ENCODE results near the gene MRPS30. TPM values are rescaled to one million over a fixed set of nuclear protein-coding genes. Genes with fewer than 3 reads are reported as not detected.

The MRPS30 gene
- total and polyA plus RNA-seq, 2 experiments from 2014 or later = 86.1 to 156 TPM

DNA sequence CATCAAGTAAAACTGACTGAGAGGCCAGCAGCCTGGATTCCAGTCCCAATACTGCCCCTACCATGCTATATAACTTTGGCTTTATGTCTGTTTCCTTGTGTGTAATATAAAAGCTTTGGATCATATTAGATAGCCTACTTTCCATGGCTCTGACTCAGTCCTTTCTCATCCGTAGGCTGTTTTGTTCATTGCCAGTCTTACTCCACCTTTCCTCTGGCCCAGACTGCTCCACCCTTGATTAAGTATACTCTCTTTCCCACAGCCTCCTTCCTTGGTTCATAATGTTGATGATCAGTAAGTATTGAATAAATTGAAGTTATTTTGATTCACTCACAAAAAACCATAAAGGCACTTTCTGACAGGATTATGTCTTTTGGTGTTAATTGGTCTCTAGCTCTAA is 1.5 kb upstream of the MRPS30 start:
- H2AFZ ChIP-seq = no peak overlapping the region
- Mint-ChIP-seq H3K27me3 (ENCODE audit: insufficient read depth, low read depth, poor library complexity) (peaks cover 8% of the 10 kb centered on the region), H3K4me1 (peaks cover 21% of the 10 kb centered on the region), H3K27ac (no peak overlapping the region), H3K36me3 (ENCODE audit: low read depth) (peaks cover 22% of the 10 kb centered on the region), H3K4me3 (peak overlapping the region; percentile 37), H3K9me3 (no peaks in the 10 kb centered on the region)
- no peaks in the 10 kb centered on the region for H3F3A ChIP-seq (replicated peaks; ENCODE audit: low read depth)
- no peak overlapping the region for H3K4me3 ChIP-seq
- peaks cover 13% of the 10 kb centered on the region; the same call in 1 of the 2 replicates for H3K36me3 ChIP-seq (ENCODE audit: insufficient read depth)
- DNase-seq (ENCODE audit: low spot score) = no peak
- H3K4me1 ChIP-seq (ENCODE audit: insufficient read depth) = 0 out of 2 replicates have a peak, but pooled peaks cover 3% of the 10 kb centered on the region
- no peak for ATAC-seq
- H3K4me2 ChIP-seq = peak overlapping the region; percentile 13; the same call in 1 of the 2 replicates
- peaks cover 33% of the 10 kb centered on the region for H3K79me2 ChIP-seq (replicated peaks; ENCODE audit: insufficient read depth)
- H3K27me3 ChIP-seq (ENCODE audit: insufficient read depth) = no peaks in the 10 kb centered on the region
- TF ChIP-seq, protein P1, sequence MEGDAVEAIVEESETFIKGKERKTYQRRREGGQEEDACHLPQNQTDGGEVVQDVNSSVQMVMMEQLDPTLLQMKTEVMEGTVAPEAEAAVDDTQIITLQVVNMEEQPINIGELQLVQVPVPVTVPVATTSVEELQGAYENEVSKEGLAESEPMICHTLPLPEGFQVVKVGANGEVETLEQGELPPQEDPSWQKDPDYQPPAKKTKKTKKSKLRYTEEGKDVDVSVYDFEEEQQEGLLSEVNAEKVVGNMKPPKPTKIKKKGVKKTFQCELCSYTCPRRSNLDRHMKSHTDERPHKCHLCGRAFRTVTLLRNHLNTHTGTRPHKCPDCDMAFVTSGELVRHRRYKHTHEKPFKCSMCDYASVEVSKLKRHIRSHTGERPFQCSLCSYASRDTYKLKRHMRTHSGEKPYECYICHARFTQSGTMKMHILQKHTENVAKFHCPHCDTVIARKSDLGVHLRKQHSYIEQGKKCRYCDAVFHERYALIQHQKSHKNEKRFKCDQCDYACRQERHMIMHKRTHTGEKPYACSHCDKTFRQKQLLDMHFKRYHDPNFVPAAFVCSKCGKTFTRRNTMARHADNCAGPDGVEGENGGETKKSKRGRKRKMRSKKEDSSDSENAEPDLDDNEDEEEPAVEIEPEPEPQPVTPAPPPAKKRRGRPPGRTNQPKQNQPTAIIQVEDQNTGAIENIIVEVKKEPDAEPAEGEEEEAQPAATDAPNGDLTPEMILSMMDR (conservative IDR thresholded peaks at IDR 0.05; ENCODE audit: low read depth in 2 of 2) = no peak
- no peak for TF ChIP-seq EZH2phosphoT487 (IDR thresholded peaks at IDR 0.05; ENCODE audit: unreplicated experiment)
- TF ChIP-seq EZH2 (IDR thresholded peaks at IDR 0.05; ENCODE audit: low read depth, unreplicated experiment) = no peak
- TF ChIP-seq ZNF331 (CRISPR knock-in tag; IDR thresholded peaks at IDR 0.05; ENCODE audit: low read depth) = no peak
- no peak for TF ChIP-seq NANOG (IDR thresholded peaks at IDR 0.05; ENCODE audit: borderline replicate concordance)
- TF ChIP-seq, protein P2, sequence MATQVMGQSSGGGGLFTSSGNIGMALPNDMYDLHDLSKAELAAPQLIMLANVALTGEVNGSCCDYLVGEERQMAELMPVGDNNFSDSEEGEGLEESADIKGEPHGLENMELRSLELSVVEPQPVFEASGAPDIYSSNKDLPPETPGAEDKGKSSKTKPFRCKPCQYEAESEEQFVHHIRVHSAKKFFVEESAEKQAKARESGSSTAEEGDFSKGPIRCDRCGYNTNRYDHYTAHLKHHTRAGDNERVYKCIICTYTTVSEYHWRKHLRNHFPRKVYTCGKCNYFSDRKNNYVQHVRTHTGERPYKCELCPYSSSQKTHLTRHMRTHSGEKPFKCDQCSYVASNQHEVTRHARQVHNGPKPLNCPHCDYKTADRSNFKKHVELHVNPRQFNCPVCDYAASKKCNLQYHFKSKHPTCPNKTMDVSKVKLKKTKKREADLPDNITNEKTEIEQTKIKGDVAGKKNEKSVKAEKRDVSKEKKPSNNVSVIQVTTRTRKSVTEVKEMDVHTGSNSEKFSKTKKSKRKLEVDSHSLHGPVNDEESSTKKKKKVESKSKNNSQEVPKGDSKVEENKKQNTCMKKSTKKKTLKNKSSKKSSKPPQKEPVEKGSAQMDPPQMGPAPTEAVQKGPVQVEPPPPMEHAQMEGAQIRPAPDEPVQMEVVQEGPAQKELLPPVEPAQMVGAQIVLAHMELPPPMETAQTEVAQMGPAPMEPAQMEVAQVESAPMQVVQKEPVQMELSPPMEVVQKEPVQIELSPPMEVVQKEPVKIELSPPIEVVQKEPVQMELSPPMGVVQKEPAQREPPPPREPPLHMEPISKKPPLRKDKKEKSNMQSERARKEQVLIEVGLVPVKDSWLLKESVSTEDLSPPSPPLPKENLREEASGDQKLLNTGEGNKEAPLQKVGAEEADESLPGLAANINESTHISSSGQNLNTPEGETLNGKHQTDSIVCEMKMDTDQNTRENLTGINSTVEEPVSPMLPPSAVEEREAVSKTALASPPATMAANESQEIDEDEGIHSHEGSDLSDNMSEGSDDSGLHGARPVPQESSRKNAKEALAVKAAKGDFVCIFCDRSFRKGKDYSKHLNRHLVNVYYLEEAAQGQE (IDR thresholded peaks at IDR 0.05; ENCODE audit: unreplicated experiment) = no peak
- no peak for TF ChIP-seq CREB1 (CRISPR knock-in tag; IDR thresholded peaks at IDR 0.05; ENCODE audit: low read depth)
- TF ChIP-seq POLR2AphosphoS5 (IDR thresholded peaks at IDR 0.05; ENCODE audit: low read depth) = no peak
- no peak for TF ChIP-seq JUNB (IDR thresholded peaks at IDR 0.05; ENCODE audit: unreplicated experiment)
- TF ChIP-seq ZNF114 (CRISPR knock-in tag; IDR thresholded peaks at IDR 0.05) = no peak
- TF ChIP-seq, protein P3, sequence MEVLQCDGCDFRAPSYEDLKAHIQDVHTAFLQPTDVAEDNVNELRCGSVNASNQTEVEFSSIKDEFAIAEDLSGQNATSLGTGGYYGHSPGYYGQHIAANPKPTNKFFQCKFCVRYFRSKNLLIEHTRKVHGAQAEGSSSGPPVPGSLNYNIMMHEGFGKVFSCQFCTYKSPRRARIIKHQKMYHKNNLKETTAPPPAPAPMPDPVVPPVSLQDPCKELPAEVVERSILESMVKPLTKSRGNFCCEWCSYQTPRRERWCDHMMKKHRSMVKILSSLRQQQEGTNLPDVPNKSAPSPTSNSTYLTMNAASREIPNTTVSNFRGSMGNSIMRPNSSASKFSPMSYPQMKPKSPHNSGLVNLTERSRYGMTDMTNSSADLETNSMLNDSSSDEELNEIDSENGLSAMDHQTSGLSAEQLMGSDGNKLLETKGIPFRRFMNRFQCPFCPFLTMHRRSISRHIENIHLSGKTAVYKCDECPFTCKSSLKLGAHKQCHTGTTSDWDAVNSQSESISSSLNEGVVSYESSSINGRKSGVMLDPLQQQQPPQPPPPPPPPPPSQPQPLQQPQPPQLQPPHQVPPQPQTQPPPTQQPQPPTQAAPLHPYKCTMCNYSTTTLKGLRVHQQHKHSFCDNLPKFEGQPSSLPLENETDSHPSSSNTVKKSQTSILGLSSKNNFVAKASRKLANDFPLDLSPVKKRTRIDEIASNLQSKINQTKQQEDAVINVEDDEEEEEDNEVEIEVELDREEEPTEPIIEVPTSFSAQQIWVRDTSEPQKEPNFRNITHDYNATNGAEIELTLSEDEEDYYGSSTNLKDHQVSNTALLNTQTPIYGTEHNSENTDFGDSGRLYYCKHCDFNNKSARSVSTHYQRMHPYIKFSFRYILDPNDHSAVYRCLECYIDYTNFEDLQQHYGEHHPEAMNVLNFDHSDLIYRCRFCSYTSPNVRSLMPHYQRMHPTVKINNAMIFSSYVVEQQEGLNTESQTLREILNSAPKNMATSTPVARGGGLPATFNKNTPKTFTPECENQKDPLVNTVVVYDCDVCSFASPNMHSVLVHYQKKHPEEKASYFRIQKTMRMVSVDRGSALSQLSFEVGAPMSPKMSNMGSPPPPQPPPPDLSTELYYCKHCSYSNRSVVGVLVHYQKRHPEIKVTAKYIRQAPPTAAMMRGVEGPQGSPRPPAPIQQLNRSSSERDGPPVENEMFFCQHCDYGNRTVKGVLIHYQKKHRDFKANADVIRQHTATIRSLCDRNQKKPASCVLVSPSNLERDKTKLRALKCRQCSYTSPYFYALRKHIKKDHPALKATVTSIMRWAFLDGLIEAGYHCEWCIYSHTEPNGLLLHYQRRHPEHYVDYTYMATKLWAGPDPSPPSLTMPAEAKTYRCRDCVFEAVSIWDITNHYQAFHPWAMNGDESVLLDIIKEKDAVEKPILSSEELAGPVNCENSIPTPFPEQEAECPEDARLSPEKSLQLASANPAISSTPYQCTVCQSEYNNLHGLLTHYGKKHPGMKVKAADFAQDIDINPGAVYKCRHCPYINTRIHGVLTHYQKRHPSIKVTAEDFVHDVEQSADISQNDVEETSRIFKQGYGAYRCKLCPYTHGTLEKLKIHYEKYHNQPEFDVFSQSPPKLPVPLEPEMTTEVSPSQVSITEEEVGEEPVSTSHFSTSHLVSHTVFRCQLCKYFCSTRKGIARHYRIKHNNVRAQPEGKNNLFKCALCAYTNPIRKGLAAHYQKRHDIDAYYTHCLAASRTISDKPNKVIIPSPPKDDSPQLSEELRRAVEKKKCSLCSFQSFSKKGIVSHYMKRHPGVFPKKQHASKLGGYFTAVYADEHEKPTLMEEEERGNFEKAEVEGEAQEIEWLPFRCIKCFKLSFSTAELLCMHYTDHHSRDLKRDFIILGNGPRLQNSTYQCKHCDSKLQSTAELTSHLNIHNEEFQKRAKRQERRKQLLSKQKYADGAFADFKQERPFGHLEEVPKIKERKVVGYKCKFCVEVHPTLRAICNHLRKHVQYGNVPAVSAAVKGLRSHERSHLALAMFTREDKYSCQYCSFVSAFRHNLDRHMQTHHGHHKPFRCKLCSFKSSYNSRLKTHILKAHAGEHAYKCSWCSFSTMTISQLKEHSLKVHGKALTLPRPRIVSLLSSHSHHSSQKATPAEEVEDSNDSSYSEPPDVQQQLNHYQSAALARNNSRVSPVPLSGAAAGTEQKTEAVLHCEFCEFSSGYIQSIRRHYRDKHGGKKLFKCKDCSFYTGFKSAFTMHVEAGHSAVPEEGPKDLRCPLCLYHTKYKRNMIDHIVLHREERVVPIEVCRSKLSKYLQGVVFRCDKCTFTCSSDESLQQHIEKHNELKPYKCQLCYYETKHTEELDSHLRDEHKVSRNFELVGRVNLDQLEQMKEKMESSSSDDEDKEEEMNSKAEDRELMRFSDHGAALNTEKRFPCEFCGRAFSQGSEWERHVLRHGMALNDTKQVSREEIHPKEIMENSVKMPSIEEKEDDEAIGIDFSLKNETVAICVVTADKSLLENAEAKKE (CRISPR knock-in tag; IDR thresholded peaks at IDR 0.05) = no peak
- TF ChIP-seq, protein P4, sequence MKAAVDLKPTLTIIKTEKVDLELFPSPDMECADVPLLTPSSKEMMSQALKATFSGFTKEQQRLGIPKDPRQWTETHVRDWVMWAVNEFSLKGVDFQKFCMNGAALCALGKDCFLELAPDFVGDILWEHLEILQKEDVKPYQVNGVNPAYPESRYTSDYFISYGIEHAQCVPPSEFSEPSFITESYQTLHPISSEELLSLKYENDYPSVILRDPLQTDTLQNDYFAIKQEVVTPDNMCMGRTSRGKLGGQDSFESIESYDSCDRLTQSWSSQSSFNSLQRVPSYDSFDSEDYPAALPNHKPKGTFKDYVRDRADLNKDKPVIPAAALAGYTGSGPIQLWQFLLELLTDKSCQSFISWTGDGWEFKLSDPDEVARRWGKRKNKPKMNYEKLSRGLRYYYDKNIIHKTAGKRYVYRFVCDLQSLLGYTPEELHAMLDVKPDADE (IDR thresholded peaks at IDR 0.05) = no peak
- no peak for TF ChIP-seq STAT1 (IDR thresholded peaks at IDR 0.05; ENCODE audit: unreplicated experiment)
- no peak overlapping the region for H3K27ac ChIP-seq (ENCODE audit: low read depth)
- H3K9me2 ChIP-seq (ENCODE audit: insufficient read depth) = no peaks in the 10 kb centered on the region
- H4K20me1 ChIP-seq (replicated peaks; ENCODE audit: insufficient read depth) = peaks cover 5% of the 10 kb centered on the region; the same call in 1 of the 2 replicates
